ENCODE data around the gene C17orf107. TPM values are rescaled to one million over a fixed set of nuclear protein-coding genes. Genes with fewer than 3 reads are reported as not detected.

The C17orf107 gene
- total and polyA plus RNA-seq, 2 of the 13 experiments (the other 11 are each of a cell fraction or from before 2014, with no cell fraction given), result 0.20 to 0.59 TPM

- TF ChIP-seq ATRX (CRISPR knock-in tag; IDR thresholded peaks at IDR 0.05; ENCODE audit: borderline replicate concordance) (no peak), ZNF337 (CRISPR knock-in tag; IDR thresholded peaks at IDR 0.05; ENCODE audit: borderline replicate concordance, low read depth) (no peak), ZNF800 (CRISPR knock-in tag; IDR thresholded peaks at IDR 0.05) (no peak), ELF1 (CRISPR knock-in tag; IDR thresholded peaks at IDR 0.05) (peak; percentile 49; the same call in 1 of the 2 replicates), MTA1 (CRISPR knock-in tag; IDR thresholded peaks at IDR 0.05; ENCODE audit: borderline replicate concordance) (peak; percentile 23; the same call in 1 of the 2 replicates), PLRG1 (conservative IDR thresholded peaks at IDR 0.05) (no peak), GTF3A (CRISPR knock-in tag; conservative IDR thresholded peaks at IDR 0.05) (no peak), ZMYM4 (CRISPR knock-in tag; IDR thresholded peaks at IDR 0.05) (no peak), RARG (CRISPR knock-in tag; IDR thresholded peaks at IDR 0.05; ENCODE audit: low read depth) (no peak), NPAS2 (CRISPR knock-in tag; IDR thresholded peaks at IDR 0.05; ENCODE audit: borderline replicate concordance) (no peak), PCBP1 (IDR thresholded peaks at IDR 0.05; ENCODE audit: borderline replicate concordance, low read depth, low read length) (no peak), PAWR (CRISPR knock-in tag; IDR thresholded peaks at IDR 0.05; ENCODE audit: borderline replicate concordance) (no peak), ARID4A (CRISPR knock-in tag; IDR thresholded peaks at IDR 0.05; ENCODE audit: borderline replicate concordance) (no peak), ZNF747 (CRISPR knock-in tag; IDR thresholded peaks at IDR 0.05; ENCODE audit: borderline replicate concordance) (no peak), E2F2 (CRISPR knock-in tag; IDR thresholded peaks at IDR 0.05; ENCODE audit: borderline replicate concordance) (no peak), CBFB (CRISPR knock-in tag; IDR thresholded peaks at IDR 0.05) (0 out of 2 replicates have a peak, but pooled peaks have one; percentile 25), ZNF879 (CRISPR knock-in tag; IDR thresholded peaks at IDR 0.05) (no peak), CREB1 (IDR thresholded peaks at IDR 0.05) (no peak), CREB1 (CRISPR knock-in tag; IDR thresholded peaks at IDR 0.05) (no peak)
- TF ChIP-seq, protein P1, sequence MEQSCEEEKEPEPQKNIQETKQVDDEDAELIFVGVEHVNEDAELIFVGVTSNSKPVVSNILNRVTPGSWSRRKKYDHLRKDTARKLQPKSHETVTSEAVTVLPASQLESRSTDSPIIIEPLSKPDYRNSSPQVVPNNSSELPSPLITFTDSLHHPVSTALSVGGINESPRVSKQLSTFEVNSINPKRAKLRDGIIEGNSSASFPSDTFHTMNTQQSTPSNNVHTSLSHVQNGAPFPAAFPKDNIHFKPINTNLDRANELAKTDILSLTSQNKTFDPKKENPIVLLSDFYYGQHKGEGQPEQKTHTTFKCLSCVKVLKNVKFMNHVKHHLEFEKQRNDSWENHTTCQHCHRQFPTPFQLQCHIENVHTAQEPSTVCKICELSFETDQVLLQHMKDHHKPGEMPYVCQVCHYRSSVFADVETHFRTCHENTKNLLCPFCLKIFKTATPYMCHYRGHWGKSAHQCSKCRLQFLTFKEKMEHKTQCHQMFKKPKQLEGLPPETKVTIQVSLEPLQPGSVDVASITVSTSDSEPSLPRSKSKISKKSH (CRISPR knock-in tag; IDR thresholded peaks at IDR 0.05; ENCODE audit: borderline replicate concordance), result peak; percentile 76; the same call in 1 of the 2 replicates
Measured at GRCh38 chr17:4934173-4934979, 35.0 kb downstream of the C17orf107 start (continued).

All from HepG2 (cell line).